ENCODE results near the gene VN1R2. TPM values are rescaled to one million over a fixed set of nuclear protein-coding genes. Genes with fewer than 3 reads are reported as not detected.

Gene VN1R2, protein sequence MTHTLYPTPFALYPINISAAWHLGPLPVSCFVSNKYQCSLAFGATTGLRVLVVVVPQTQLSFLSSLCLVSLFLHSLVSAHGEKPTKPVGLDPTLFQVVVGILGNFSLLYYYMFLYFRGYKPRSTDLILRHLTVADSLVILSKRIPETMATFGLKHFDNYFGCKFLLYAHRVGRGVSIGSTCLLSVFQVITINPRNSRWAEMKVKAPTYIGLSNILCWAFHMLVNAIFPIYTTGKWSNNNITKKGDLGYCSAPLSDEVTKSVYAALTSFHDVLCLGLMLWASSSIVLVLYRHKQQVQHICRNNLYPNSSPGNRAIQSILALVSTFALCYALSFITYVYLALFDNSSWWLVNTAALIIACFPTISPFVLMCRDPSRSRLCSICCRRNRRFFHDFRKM
- not detected in 2 replicates for total RNA-seq

DNA sequence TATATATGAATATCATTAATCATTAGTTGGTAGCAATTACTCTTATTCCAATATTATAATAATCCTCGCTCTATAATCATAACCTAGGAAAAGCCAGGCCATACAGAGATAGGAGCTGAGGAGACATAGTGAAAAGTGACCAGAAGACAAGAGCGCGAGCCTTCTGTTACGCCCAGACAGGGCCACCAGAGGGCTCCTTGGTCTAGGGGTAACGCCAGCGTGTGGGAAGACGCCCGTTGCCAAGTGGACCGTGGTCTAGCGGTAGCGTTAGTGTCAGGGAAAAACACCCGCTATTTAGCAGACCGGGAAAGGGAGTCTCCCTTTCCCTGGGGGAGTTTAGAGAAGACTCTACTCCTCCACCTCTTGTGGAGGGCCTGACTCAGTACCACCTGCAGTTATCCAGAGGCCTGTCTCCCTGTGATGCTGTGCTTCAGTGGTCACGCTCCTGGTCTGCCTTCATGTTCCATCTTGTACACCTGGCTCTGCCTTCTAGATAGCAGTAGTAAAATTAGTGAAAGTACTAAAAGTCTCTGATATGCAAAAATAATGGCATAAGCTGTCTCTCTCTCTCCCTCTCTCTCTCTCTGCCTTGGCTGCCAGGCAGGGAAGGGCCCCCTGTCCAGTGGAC, at the start of gene VN1R2:
Gene VN1R2 (plus strand): TSS at position 578 of the 628 bp plus-strand sequence. CDS start 84 bp downstream, outside the sequence.

DNA sequence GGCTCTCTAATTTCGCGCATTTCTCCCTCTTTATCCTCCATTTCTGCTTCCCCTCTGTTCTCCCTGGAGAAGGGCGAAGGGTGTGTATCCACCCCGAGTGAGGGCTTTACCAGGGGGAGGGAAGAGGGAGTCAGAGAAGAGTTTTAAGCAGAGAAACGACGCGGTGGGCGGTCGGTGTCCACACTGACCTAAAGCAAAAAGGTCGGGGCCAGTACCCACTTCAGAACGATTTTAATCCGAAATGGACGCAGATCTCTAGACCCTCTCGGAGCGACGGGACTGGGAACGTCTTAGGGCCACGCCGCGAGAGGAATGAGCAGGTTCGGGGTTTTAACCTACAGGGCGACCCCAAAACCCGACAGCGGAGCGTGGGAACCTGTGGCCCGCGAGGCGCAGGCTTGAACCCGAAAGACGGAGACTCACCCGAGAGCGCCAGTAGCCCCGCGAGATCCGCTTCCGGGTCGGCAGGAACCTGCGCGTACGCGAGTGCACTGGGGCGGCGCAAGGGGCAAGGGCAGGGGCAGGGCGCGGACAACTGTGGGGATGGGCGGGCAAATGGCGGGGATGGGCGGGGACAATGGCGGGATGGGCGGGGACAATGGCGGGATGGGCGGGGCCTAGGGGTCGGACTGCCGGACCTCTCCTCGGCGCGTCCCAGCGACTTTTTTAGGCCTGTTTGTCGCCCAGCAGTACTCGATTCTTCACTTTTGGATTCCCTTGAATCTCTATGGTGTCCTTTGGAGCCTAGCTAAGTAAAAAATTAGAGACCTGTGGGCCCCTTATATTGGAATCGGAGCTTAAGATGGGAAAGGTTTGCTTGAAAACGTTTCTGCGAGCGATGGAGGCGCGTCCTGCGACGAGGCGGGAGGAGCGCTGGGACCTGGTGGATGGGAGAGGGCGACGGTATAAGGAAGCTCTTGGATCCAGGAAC, 3.4 kb upstream of the VN1R2 start, which contains the start of gene ZNF677:
Gene ZNF677 (minus strand): TSS at position 463 of the 931 bp plus-strand sequence. CDS start 3,323 bp downstream, outside the sequence.

DNA sequence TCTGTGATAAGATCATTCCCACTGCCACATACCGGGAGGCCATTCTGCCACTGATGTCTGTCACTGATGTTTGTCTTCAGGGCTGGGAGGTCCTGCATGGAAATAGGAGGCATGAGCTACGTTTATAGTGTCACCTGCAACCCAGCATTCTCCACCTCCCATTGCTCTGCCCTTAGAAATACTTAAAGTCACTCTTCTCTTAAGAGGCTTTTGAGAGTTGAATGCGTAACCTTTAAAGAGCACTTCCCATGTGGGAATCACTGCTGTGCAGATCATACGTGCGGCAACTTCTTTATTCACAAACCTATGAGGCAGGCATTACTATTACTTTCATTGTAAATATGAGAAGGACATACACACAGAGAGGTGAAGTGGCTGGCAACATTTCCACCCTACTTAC, 9.5 kb downstream of the VN1R2 start, which contains the start of gene VN1R4:
Gene VN1R4 (minus strand): TSS at position 101 of the 400 bp plus-strand sequence. CDS start 58 bp downstream, at position 43.

Other genes with a start within 250 kb of the VN1R2 start
- not detected in 2 replicates for gene ERVV-1, start 244.4 kb upstream of the VN1R2 start, total RNA-seq
- not detected in 2 replicates for gene ERVV-2, start 213.6 kb upstream of the VN1R2 start, total RNA-seq
- 21.3 and 22.7 TPM in 2 replicates for gene ZNF160, start 154.9 kb upstream of the VN1R2 start, total RNA-seq
- gene ZNF415, start 125.4 kb upstream of the VN1R2 start, total RNA-seq = 12.1 and 14.8 TPM in 2 replicates
- gene ZNF347, start 99.2 kb upstream of the VN1R2 start, total RNA-seq = 6.9 and 8.8 TPM in 2 replicates
- 5.4 and 5.9 TPM in 2 replicates for gene ZNF665, start 64.9 kb upstream of the VN1R2 start, total RNA-seq
- 15.0 and 17.3 TPM in 2 replicates for gene ZNF677, start 3.4 kb upstream of the VN1R2 start, total RNA-seq
- gene VN1R4, start 9.4 kb downstream of the VN1R2 start, total RNA-seq = not detected in 2 replicates
- gene ZNF845, start 75.5 kb downstream of the VN1R2 start, total RNA-seq = 6.8 and 7.1 TPM in 2 replicates
- gene ZNF525, start 107.4 kb downstream of the VN1R2 start, total RNA-seq = 6.3 and 6.5 TPM in 2 replicates
- gene ZNF765, start 136.9 kb downstream of the VN1R2 start, total RNA-seq = 8.5 and 12.7 TPM in 2 replicates
- 9.1 and 12.9 TPM in 2 replicates for gene ZNF761, start 173.7 kb downstream of the VN1R2 start, total RNA-seq
- gene ZNF813, start 209.4 kb downstream of the VN1R2 start, total RNA-seq = 3.9 and 5.3 TPM in 2 replicates

Data from bronchial smooth muscle cell (primary cell).